Pancreas (tissue), 10 donors: ENCODE results near the gene ADRM1. TPM values are rescaled to one million over a fixed set of nuclear protein-coding genes. Genes with fewer than 3 reads are reported as not detected.

Source experiments
- ATAC-seq, 4 donors: fragments of 200-7000 bp; cut with Tn5 transposase; one replicate each; pipeline versions ENCODE4 v1.8.0 to v1.9.1; 2020; ENCODE audit warnings: mild to moderate bottlenecking in 4 of 4, moderate library complexity in 4 of 4
- DNase-seq, 6 donors: peaks; one replicate each; pipeline ENCODE4 v3.0.0-alpha.2; 2020
- FAIRE-seq: peaks from 2 replicates; lab custom pipeline; 2012; peaks lifted over from hg19 to GRCh38; lab: Jason Lieb, UNC
- H3K27ac ChIP-seq, 4 donors: fragments of 200-600 bp; sonication (generic); 1 replicate in 3 of 4; 2 replicates in 1 of 4; pipeline versions ENCODE4 v1.5.0 to v1.8.0; 2020
- H3K27me3 ChIP-seq, 4 donors: fragments of 200-600 bp; one replicate each; pipeline ENCODE4 v1.8.0; 2021
- H3K36me3 ChIP-seq, 3 donors: fragments of 200-600 bp; sonication (generic) in 1 of 3; one replicate each; pipeline versions ENCODE4 v1.5.0 to v1.8.0; 2020 to 2021
- H3K4me1 ChIP-seq, 3 donors: fragments of 200-600 bp; one replicate each; pipeline ENCODE4 v1.8.0; 2021
- H3K4me3 ChIP-seq, 4 donors: fragments of 200-600 bp; sonication (generic) in 2 of 4; one replicate each; pipeline versions ENCODE4 v1.5.0 to v1.8.0; 2020 to 2021
- H3K9me3 ChIP-seq, 4 donors: fragments of 200-600 bp; one replicate each; pipeline ENCODE4 v1.8.0; 2021
- WGBS, 2 donors: extraction: QIAGEN DNeasy Blood & Tissue Kit; methylation state at CpG; one replicate each; pipeline ENCODE4 v1.1.7; 2013; 5-methylcytosine and 5-hydroxymethylcytosine counted together
- intact Hi-C, 3 donors: fragments of 100-400 bp; cut with DNase I; formaldehyde crosslinking; loops; one replicate each; pipeline versions ENCODE4 v1.11.1 to v1.14.2; 2022
- polyA plus RNA-seq, 2 donors: library from polyadenylated mRNA; stranded (reverse); fragments of 200-250 nt; gene quantifications; one replicate each; pipeline ENCODE4 v1.2.3, GENCODE V29; 2013
- total RNA-seq, 6 donors: library from RNA; stranded (reverse); fragmentation: NEBNext Ultra II Directional in 4 of 6; extraction: Animal tissue kit (Norgen Biotek cat#: 25700) in 4 of 6; gene quantifications; one replicate each; pipeline versions ENCODE4 v1.2.1 to v1.2.4, GENCODE V29; 2021 to 2023
- TF ChIP-seq, protein P1 (sequence below), 4 donors: fragments of 200-600 bp; sonication (generic) in 3 of 4; IDR thresholded peaks; one replicate each; pipeline versions ENCODE4 v1.5.0 to v1.8.0; 2021; ENCODE audit warnings: antibody characterized with exemption in 4 of 4
- donor health status: healthy with polysubstance abuse.
- donor health status: DM: no; HTN: no; CAD: no; lungs with moderate emphysema.
- donor health status: DM: no; HTN: no; CAD: no.
- donor health status: control.
- donor health status: control.
- donor health status: Bipolar disorder and iron deficiency.
- donor health status: DM: yes; HTN: yes; CAD: no.
- donor health status: DM: no; HTN: no; CAD: no.
- donor health status: DM: no; HTN: no; CAD: no.
- donor health status: DM: yes; HTN: yes; CAD: no.

The ADRM1 gene
- total and polyA plus RNA-seq, 8 donors, result 33.3 to 76.0 (median 41.7) TPM

DNA sequence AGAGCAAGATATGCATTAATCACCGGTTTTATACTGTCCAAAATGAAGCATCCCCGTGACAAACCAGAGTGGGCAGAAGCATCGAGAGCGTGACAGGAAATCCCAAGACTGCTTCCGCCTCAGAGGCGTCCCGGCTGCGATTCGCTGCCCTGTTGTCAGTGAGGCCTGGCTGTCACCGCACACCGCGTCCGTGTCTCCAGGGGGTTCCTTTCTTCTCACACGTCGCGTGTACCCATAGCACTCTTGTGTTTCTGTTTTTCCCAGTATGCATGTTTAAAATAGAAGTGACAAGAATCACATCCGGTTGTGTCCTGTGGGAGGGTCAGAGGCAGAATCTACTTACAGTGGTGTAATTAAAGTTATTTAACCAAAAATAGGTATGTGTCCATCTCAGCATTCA is 8.3 kb upstream of the ADRM1 start:
- ATAC-seq (no peak), DNase-seq (peak in 1 of 6 donors; percentile 31), FAIRE-seq (no peak)
- no peaks in the 10 kb centered on the region for H3K27me3 ChIP-seq
- TF ChIP-seq, protein P1, sequence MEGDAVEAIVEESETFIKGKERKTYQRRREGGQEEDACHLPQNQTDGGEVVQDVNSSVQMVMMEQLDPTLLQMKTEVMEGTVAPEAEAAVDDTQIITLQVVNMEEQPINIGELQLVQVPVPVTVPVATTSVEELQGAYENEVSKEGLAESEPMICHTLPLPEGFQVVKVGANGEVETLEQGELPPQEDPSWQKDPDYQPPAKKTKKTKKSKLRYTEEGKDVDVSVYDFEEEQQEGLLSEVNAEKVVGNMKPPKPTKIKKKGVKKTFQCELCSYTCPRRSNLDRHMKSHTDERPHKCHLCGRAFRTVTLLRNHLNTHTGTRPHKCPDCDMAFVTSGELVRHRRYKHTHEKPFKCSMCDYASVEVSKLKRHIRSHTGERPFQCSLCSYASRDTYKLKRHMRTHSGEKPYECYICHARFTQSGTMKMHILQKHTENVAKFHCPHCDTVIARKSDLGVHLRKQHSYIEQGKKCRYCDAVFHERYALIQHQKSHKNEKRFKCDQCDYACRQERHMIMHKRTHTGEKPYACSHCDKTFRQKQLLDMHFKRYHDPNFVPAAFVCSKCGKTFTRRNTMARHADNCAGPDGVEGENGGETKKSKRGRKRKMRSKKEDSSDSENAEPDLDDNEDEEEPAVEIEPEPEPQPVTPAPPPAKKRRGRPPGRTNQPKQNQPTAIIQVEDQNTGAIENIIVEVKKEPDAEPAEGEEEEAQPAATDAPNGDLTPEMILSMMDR (IDR thresholded peaks at IDR 0.05), result no peak
- 92 to 93% methylated on average over 17 of the region's 17 CpGs for WGBS, 2 donors
- intact Hi-C loops, result no loop called here
- no peak overlapping the region for H3K4me3 ChIP-seq
- H3K9me3 ChIP-seq, result no peaks in the 10 kb centered on the region
- no peak overlapping the region for H3K27ac ChIP-seq
- H3K36me3 ChIP-seq, result peaks cover 4 to 36% (median 9%) of the 10 kb centered on the region in 3 donors
- peaks cover 10 to 16% (median 16%) of the 10 kb centered on the region in 3 donors for H3K4me1 ChIP-seq

DNA sequence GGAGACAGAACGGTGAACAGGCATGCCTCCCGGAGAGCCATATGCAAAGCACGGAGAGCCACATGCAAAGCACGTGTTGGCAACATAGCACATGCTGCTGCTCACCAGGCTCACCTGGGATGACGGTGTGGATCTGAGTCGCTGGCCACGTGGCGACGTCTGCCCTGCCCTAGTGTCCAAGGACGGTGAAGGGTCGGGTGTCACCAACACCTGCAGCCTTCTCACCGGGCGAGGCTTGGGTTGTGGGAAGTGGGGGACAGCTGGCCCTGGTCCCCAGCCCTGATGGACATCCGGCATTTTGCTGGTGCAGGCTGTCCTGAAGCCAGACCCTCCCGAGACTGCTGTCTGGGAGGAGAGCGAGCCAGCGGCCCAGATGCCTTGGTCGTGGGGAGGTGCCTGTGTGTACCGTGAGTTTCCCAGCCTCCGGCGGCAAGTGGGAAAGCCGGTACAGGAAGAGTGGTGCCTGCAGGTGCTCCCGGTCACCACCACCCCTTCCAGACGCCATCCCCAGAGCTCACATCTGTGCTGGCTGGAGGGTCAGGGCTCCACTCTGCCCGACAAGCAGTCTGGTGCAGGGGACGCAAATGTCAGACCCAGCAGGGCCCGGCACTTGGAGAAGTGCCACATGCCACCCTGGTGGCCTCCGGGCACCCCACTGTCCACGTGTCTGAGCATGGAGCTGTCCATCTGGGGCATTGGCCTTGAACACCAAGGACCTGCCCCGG is 5.9 kb upstream of the ADRM1 start:
- DNase-seq, result peak; percentile 82 to 97 (median 96)

DNA sequence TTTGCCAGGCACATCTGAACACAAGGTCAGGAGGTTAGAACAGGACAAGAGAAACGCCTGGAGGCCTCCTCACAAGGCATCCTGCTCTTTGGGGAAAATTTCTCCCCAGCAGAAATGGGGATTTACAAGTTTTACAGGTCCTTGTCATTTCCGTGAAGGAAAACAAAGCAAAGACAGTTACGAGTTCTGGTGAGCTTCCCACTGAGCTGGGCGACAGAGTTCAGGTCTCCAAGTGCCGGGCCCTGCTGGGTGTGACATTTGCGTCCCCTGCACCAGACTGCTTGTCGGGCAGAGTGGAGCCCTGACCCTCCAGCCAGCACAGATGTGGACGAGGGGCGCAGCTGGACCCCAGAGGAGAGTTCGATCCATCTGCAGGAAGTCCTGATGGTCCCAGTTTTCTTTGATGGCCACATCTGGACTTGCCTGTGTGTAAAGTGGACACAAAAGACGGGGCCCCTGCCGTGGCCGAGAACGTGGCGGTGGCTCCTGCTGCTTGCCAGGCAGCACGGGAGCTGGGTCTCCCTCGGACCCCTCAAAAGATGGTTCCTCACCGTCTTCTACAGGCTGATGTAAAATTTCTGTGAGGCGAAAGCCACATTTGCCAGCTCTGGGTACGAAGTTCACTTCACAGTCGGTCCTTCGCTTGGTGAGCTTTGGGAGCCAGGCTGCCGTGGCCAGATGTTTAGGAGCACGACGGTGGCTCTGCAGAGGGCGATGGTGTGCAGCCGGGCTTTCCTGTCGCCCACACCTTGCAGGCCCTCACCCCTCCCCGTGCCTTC is 5.2 kb upstream of the ADRM1 start:
- FAIRE-seq, result no peak
- peak overlapping the region; percentile 16 to 74 (median 64) for H3K27ac ChIP-seq
- peak in 2 of 4 donors; percentile 2 to 17 for ATAC-seq
- DNase-seq, result peak in 5 of 6 donors; percentile 65 to 85 (median 81)
- peaks cover 0 to 13% (median 5%) of the 10 kb centered on the region in 3 donors for H3K36me3 ChIP-seq
- H3K4me3 ChIP-seq, result no peak overlapping the region
- H3K9me3 ChIP-seq, result no peaks in the 10 kb centered on the region
- H3K4me1 ChIP-seq, result peaks cover 10 to 16% (median 16%) of the 10 kb centered on the region in 3 donors
- TF ChIP-seq, protein P1 (IDR thresholded peaks at IDR 0.05), result no peak
- no peaks in the 10 kb centered on the region for H3K27me3 ChIP-seq
- 51 to 52% methylated on average over 29 of the region's 29 CpGs for WGBS, 2 donors
- intact Hi-C loops, result no loop called here

More for the DNA sequence above, 5.9 kb upstream of the ADRM1 start:
- peaks cover 0 to 17% (median 5%) of the 10 kb centered on the region in 3 donors for H3K36me3 ChIP-seq
- intact Hi-C loops, result no loop called here
- TF ChIP-seq, protein P1 (IDR thresholded peaks at IDR 0.05), result no peak
- FAIRE-seq (no peak), ATAC-seq (peak; percentile 76 to 83 (median 81))
- no peaks in the 10 kb centered on the region for H3K9me3 ChIP-seq
- H3K27ac ChIP-seq, result peak overlapping the region; percentile 16 to 74 (median 64)
- H3K27me3 ChIP-seq, result no peaks in the 10 kb centered on the region
- WGBS, 2 donors, result 41 to 46% methylated on average over 30 of the region's 30 CpGs
- H3K4me1 ChIP-seq, result peaks cover 10 to 16% (median 16%) of the 10 kb centered on the region in 3 donors
- no peak overlapping the region for H3K4me3 ChIP-seq

DNA sequence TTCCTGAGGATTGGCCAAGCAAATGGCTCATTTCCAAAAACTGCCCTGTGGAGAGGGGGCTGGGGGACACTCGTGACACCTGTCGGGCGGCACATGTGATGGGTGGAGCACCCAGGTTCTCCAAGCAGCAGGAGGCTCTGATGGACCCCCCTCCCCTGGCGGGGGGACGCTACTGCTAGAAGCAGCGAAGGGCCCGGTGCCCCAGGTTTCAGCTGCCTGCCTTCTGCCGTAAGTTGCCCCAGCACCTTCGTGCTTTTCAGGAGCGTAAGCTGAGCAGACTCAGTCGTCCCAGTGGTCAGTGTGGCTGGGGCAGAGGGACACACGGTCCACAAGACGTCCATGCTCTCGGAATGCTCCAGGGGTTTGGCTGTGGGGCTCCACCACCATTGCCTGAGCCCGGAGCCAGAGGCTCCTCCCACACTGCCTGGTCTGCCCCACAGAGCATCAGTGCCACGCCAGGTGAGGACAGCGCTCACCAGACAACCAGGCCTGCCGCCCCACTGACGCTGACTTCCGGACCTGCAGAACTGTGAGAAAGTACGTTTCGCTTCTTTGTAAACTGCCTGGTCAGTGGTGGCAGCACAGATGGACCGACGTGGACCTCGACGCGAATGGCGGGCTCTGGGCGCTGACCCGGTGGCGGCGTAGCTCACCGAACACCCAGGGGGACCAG is 4.1 kb upstream of the ADRM1 start:
- no peak for FAIRE-seq
- WGBS, 2 donors, result 88 to 91% methylated on average over 33 of the region's 33 CpGs
- Histone ChIP-seq H3K27me3 (no peaks in the 10 kb centered on the region), H3K4me3 (no peak overlapping the region), H3K36me3 (peaks cover 0 to 13% (median 5%) of the 10 kb centered on the region in 3 donors), H3K27ac (peak overlapping the region in 2 of 4 donors; percentile 5 to 74), H3K4me1 (peaks cover 10 to 16% (median 16%) of the 10 kb centered on the region in 3 donors), H3K9me3 (no peaks in the 10 kb centered on the region)
- peak in 2 of 6 donors; percentile 51 to 78 for DNase-seq
- TF ChIP-seq, protein P1 (IDR thresholded peaks at IDR 0.05), result no peak
- no peak for ATAC-seq
- intact Hi-C loops, result no loop called here
